ENCODE data around the gene PPP6R1. TPM values are rescaled to one million over a fixed set of nuclear protein-coding genes. Genes with fewer than 3 reads are reported as not detected.

PPP6R1 gene
- total RNA-seq, 1 donor from 2014 or later: 71.5 TPM

- DNase-seq (ENCODE audit: extremely low spot score, unreplicated experiment): no peak
- Mint-ChIP-seq H3K4me1 (ENCODE audit: unreplicated experiment) (no peaks in the 10 kb centered on the region), H3K36me3 (no peaks in the 10 kb centered on the region), H3K4me3 (no peak overlapping the region), H3K27me3 (peaks cover 78% of the 10 kb centered on the region), H3K9me3 (no peaks in the 10 kb centered on the region), H3K27ac (no peak overlapping the region)
- no peak for TF ChIP-seq CTCF (conservative IDR thresholded peaks at IDR 0.05)
Observed at GRCh38 chr19:55181740-55182139, 77.1 kb downstream of the PPP6R1 start.

Small RNA genes lying within 50 kb of the gene (microRNA-seq; reads per million reads assigned to microRNA genes)
- not detected for gene MIR6802
- 1.7 reads per million for gene MIR6803
- gene MIR6804: 2.2 reads per million

Other genes starting within 250 kb of the PPP6R1 start
- 0.22 and 0.93 TPM in 2 replicates for gene GP6, start 220.8 kb downstream of the PPP6R1 start, total RNA-seq (ENCODE audit: low replicate concordance)
- gene RDH13, start 195.9 kb downstream of the PPP6R1 start, total RNA-seq (ENCODE audit: low replicate concordance): 37.9 and 74.9 TPM in 2 replicates
- 54.0 and 116 TPM in 2 replicates for gene EPS8L1, start 183.1 kb downstream of the PPP6R1 start, total RNA-seq (ENCODE audit: low replicate concordance)
- gene PPP1R12C, start 141.4 kb downstream of the PPP6R1 start, total RNA-seq (ENCODE audit: low replicate concordance): 102 and 113 TPM in 2 replicates
- gene TNNT1, start 109.8 kb downstream of the PPP6R1 start, total RNA-seq (ENCODE audit: low replicate concordance): 27.6 and 83.1 TPM in 2 replicates
- gene TNNI3, start 101.3 kb downstream of the PPP6R1 start, total RNA-seq (ENCODE audit: low replicate concordance): 2.1 and 4.3 TPM in 2 replicates
- 5.9 and 12.2 TPM in 2 replicates for gene DNAAF3, start 92.4 kb downstream of the PPP6R1 start, total RNA-seq (ENCODE audit: low replicate concordance)
- gene SYT5, start 78.7 kb downstream of the PPP6R1 start, total RNA-seq (ENCODE audit: low replicate concordance): 5.0 and 9.1 TPM in 2 replicates
- 3.9 and 4.3 TPM in 2 replicates for gene PTPRH, start 49.5 kb downstream of the PPP6R1 start, total RNA-seq (ENCODE audit: low replicate concordance)
- 14.4 and 19.0 TPM in 2 replicates for gene TMEM86B, start 30.3 kb downstream of the PPP6R1 start, total RNA-seq (ENCODE audit: low replicate concordance)
- gene HSPBP1, start 21.1 kb upstream of the PPP6R1 start, total RNA-seq (ENCODE audit: low replicate concordance): 37.8 and 50.7 TPM in 2 replicates
- gene BRSK1, start 25.0 kb upstream of the PPP6R1 start, total RNA-seq (ENCODE audit: low replicate concordance): 9.8 and 32.3 TPM in 2 replicates
- 1.2 and 1.6 TPM in 2 replicates for gene TMEM150B, start 66.3 kb upstream of the PPP6R1 start, total RNA-seq (ENCODE audit: low replicate concordance)
- gene KMT5C, start 80.9 kb upstream of the PPP6R1 start, total RNA-seq (ENCODE audit: low replicate concordance): 26.9 and 32.9 TPM in 2 replicates
- 0.33 and 0.87 TPM in 2 replicates for gene COX6B2, start 95.7 kb upstream of the PPP6R1 start, total RNA-seq (ENCODE audit: low replicate concordance)
- gene GARIN5B, start 104.2 kb upstream of the PPP6R1 start, total RNA-seq (ENCODE audit: low replicate concordance): not detected in 2 replicates
- gene IL11, start 111.4 kb upstream of the PPP6R1 start, total RNA-seq (ENCODE audit: low replicate concordance): 0.46 and 0.48 TPM in 2 replicates
- gene TMEM190, start 117.8 kb upstream of the PPP6R1 start, total RNA-seq (ENCODE audit: low replicate concordance): 2.6 and 2.8 TPM in 2 replicates
- gene TMEM238, start 125.3 kb upstream of the PPP6R1 start, total RNA-seq (ENCODE audit: low replicate concordance): 8.1 and 14.0 TPM in 2 replicates
- gene RPL28, start 126.9 kb upstream of the PPP6R1 start, total RNA-seq (ENCODE audit: low replicate concordance): 1,799 and 2,072 TPM in 2 replicates
- gene UBE2S, start 148.8 kb upstream of the PPP6R1 start, total RNA-seq (ENCODE audit: low replicate concordance): 40.7 and 91.3 TPM in 2 replicates
- 0.05 and 0.22 TPM in 2 replicates for gene SHISA7, start 184.3 kb upstream of the PPP6R1 start, total RNA-seq (ENCODE audit: low replicate concordance)
- 44.2 and 47.5 TPM in 2 replicates for gene ISOC2, start 202.6 kb upstream of the PPP6R1 start, total RNA-seq (ENCODE audit: low replicate concordance)
- not detected in 2 replicates for gene C19orf85, start 205.7 kb upstream of the PPP6R1 start, total RNA-seq (ENCODE audit: low replicate concordance)
- gene ZNF628, start 217.6 kb upstream of the PPP6R1 start, total RNA-seq (ENCODE audit: low replicate concordance): 10.3 and 13.2 TPM in 2 replicates
- 46.5 and 64.3 TPM in 2 replicates for gene NAT14, start 226.2 kb upstream of the PPP6R1 start, total RNA-seq (ENCODE audit: low replicate concordance)
- 0.83 and 1.5 TPM in 2 replicates for gene SSC5D, start 229.4 kb upstream of the PPP6R1 start, total RNA-seq (ENCODE audit: low replicate concordance)